Hematopoietic multipotent progenitor cell treated with erythropoietin and hydrocortisone succinate and interleukin-3 and kit ligand, for 17 days (in vitro differentiated cells): ENCODE measurements around the gene TBC1D19.
A peak's percentile ranks its signal among the peaks of the same experiment; 100 is the strongest.
"Not testable (repeated sequence)": the region's sequence is repeated elsewhere in the genome, so short reads cannot be mapped to it uniquely, and the experiment has no call there.

ENCODE experiments used
- DNase-seq: peaks from one replicate; pipeline ENCODE4 v3.0.0-alpha.2; 2015; ENCODE audit warnings: low spot score

Gene TBC1D19, protein sequence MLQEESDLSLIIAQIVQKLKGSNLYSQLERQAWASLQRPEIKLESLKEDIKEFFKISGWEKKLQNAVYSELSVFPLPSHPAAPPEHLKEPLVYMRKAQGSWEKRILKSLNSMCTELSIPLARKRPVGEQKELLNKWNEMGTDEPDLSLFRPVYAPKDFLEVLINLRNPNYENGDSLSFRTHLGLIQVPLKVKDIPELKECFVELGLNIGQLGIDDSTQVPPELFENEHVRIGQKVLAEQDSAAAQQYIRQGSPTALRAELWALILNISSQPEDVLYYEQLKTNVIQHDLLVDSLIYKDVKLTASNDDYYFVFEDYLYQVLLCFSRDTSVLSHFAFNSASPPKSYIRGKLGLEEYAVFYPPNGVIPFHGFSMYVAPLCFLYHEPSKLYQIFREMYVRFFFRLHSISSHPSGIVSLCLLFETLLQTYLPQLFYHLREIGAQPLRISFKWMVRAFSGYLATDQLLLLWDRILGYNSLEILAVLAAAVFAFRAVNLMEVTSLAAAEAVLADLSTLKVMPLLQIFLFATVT

DNA sequence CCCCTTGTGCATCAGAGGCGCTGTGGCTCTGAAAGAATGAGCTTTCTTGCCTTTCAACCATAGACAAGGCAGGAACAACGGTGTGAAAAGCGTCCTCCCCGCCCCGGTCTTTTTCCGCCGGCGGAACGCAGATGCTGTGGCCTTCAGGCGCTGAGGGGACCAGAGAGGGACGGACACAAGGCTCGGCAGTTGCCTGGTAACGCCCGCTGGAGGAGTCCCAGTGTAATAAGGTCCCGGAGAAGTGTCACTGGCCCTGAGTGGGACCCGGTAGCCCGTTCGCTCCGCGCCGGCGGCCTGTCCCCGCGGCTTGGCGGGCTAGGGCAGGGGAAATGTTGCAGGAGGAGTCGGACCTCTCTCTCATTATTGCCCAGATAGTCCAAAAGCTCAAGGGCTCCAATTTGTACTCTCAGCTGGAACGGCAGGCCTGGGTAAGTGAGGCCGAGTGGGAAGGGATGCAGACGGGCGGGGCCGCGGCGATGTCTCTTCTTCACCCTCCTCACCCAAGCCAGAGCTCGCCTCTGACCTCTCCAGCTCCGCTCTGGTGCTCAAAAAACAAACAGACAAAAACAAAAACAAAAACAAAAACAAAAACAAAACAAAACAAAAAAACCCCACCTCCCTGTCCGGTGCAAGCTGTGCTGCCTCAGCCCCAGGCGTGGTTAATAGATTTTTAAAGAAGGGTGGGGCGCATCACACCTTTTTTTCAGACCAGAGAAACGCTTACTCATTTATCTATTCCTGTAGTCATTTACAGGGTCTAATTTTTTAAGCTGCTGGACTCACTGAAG lies at the start of gene TBC1D19:
TSS of gene TBC1D19 (plus strand) at position 220 of the 788 bp plus-strand sequence. CDS start at position 330, 110 bp downstream.
- DNase-seq, result peak; percentile 9

DNA sequence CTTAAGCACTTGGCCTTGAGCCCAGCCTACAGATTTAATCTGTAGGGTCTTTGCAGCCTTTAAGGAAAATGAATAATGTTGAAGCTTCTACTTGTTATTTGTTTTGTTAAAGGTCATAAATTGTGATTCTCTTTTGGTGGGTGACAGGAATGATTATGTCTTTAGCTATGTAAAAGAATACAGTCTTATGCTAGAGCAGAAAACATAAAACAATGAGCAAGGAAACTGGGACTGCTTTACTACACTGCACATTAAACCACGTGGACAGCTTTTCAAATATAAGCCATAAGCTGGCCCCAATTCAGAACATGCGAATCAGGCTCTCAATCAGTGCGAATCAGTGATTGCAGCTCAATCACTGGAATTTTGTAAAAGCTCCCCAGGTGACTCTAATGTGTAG lies 40.9 kb upstream of the TBC1D19 start:
- DNase-seq, result no peak

DNA sequence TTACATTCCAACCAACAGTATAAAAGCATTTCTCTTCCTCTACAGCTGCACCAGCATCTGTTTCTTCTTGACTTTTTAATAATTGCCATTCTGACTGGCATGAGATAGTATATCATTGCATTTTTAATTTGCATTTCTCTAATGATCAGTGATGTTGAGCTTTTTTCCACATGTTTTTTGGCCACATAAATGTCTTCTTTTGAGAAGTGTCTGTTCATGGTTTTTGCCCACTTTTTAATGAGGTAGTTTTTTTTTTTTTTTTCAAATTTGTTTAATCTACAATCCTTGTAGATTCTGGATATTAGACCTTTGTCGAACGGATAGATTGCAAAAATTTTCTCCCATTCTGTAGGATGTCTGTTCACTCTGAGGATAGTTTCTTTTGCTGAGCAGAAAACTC lies 39.5 kb upstream of the TBC1D19 start:
- DNase-seq, result no peak

DNA sequence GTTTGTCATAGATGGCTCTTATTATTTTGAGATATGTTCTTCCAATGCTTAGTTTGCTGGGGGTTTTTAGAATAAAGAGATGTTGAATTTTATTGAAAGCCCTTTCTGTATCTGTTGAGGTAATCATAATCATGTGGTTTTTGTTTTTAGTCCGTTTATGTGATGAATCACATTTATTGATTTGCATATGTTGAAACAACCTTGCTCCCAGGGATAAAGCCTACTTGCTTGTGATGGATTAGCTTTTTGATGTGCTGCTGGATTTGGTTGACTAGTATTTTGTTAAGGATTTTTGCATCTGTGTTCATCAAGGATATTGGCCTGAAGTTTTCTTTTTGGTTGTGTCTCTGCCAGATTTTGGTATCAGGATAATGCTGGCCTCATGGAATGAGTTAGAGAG lies 35.5 kb upstream of the TBC1D19 start:
- not testable (repeated sequence) for DNase-seq

DNA sequence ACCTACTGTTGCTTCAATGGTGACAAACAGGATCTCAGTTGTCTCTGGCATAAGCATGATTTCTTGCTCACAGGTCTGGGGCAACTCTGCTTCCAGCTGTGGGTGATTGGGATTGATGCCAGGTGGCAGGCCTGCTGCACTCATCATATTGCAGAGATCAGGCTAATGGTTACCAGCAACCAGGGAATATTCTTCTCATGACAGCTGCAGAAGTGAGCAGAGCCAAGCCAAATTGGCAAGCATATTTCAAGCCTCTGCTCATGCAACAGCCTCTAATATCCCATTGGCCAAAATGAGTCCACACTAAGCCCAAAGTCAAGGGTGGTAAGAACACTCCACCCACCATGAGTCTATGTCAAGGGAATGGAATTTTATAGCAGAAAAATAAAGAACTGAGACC lies 26.7 kb upstream of the TBC1D19 start:
- no peak for DNase-seq

DNA sequence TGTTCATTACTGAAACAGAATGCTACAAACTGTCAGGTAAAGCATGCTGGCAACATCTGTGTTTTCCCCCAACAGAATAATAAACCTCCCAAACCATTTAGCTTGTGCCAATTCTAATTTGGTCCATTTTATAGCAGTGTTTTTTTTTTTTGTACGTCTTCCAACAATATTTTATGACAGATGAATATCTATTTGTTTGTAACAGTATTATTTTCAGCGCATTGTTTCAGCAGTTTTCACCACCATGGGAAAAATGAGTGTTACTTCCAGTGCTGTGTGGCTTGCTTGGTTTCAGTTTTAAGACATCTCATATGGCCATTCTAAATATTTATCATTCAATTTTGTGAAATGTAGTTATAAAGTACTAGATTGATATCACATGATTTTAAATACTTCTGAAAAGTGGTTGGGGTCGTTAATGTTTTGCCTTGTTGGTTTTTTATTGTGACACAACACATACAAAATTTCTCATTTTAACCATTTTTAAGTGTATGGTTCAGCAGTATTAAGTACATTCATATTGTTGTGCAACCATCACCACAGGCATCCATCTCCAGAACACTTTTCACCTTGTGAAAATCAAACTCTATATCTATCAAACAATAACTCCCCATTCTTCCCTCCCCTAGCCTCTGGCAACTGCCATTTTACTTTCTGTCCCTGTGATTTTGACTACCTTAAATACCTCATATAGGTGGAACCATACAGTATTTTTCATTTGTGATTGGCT lies 25.6 kb upstream of the TBC1D19 start:
- DNase-seq, result no peak

DNA sequence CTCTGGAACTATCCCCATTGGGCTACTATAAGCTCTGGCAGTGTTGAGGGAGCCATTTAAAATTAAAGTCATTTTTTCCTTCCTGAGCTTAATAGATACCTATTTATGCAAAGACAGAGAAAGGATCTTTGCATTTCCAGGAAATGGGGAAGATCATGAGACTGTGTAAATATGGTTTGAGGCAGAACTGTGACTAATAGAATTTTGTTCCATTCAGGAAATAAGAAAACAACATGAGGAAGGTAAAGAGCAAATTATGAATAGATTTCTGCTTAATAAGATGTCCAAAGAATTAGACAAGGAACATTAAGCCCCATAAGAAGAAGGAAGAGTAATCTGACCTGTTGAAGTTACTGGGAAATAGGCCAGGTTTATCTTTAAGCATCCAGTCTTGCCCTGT lies 17.8 kb upstream of the TBC1D19 start:
- no peak for DNase-seq

DNA sequence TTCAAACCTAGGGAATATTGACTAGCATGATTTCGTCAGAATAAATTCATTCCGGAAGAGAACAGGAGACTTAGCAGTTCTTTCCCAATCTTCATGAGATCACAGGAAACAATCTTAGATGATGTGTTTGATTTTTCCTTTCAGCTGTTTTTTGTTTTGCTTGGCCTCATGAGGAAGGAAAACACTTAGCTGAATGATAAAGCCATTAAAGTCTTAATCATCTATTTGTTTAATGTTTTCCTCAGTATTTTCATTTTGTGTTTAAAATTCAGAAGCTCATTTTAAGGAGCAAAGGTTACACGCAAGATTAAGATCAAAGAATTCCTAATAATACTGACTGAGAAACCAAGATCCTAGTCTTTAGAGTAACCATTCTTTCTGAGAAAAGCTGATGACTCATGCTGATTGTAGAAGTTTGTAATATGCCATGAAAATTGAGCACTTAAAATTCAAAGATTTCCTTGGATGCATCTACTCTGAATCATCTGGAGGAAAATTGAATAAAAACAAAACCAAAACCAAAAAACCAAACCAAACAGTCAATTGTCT lies 15.4 kb upstream of the TBC1D19 start:
- no peak for DNase-seq

DNA sequence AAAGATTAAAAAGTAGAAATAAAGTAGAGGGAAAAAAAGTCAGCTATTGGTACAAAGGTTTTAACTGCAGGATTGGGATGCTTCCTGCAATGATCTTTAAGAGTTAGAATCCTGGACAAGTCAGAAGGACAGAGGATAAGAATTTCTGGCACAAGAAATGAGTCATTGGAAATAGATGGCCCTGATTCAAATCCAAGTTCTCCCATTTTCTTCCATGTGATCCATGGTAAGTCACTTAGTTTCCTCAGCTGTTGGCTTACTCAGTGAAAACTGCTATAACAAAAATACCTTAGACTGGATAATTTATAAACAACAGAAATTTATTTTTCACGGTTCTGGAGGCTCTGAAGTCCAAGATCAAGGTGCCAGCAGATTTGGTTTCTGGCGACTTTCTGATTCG lies 13.3 kb upstream of the TBC1D19 start:
- no peak for DNase-seq

DNA sequence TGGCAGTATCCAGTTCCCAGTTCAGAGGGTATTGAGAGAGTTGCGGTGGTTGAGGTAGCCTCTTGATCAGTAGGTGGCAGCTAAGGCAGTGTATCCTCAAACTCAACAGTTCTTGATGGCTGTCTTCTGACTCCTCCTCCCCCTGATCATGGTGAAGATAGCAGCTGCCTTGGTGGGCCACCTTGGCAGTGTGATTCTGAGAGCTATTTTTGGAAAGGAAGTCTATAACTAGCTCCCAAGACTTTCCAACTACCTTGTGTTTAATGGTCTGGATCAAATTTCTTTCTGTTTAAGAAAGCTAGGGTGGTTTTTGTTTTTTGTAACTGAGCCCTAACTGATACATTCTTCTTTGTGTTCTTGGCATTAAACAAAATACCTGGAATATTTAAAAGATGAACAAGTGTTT lies 10.5 kb upstream of the TBC1D19 start:
- DNase-seq, result no peak

DNA sequence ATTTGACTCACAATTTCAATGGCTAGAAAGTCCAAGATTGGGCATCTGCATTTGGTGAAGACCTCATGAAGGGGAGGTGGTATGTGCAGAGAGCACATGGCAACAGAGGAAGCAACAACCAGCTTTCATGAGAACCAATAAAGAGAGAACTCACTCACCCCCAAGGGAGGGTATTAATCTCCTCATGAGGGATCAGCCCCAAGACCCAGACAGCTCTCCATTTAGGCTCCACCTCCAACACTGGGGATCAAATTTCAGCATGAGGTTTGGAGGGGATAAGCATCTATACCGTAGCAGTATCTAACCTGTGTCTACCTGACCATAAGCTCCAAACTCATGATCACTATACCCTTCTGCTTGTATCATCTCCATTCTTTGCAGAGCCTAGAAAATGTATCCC lies 9.3 kb upstream of the TBC1D19 start:
- no peak for DNase-seq

DNA sequence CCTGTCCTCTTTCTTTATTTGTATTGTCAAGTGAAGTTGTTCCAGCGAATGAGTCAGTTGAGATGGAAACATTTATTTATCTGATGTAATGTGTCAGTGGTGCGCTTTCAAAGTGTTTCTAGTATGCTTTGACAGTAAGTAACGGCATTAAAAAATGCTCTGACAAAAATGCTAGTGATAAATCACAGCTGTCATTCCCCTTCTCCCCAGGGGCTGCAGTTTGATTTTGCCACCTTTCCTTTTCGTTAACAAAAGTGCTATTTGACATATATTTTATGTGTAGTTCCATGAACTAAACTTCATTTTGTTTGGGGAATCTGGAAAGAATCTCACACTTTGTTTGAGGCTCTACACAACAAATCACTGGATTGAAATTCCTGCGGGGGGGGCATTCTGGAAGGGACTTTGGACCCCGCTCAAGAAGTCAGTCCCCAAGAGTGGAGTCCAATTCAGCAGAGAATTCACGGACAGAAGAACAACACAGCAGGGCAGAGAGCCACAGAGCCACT lies 7.6 kb upstream of the TBC1D19 start:
- DNase-seq, result no peak

DNA sequence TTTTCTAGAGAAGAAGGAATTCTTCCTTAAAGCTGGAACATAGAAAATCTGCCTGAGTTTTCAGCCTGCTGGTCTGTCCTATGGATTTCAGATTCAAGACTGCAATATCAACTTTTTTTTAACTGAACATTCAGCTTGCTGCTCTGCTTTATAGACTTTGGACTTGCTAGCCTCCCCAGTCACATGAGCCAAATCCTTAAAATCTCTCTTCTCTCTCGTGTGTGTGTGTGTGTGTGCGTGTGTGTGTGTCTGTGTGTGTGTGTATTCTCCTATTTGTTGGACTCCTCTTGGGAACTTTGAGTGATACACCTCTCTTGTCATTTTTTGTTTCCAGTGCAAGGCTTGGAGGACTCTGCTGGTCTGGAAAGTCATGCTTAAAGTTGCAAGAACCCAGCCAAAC lies 6.8 kb upstream of the TBC1D19 start:
- DNase-seq, result no peak

DNA sequence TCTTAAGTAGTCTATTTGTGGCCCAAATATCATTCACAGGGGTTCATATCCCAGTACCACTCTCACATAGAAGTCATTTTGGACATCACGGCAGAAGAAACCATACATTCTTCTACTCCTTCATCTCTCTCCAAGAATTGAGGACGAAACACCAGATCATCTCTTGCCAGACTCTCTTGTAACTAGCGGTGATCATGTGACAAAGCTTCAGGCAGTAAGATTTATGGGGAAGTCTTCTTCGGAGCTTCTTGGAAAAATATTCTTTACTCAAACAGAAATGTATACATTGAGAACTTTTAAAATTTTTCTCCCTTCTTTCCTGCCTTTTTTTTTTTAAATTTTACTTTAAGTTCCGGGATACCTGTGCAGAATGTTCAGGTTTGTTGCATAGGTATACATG lies 4.7 kb upstream of the TBC1D19 start:
- no peak for DNase-seq

DNA sequence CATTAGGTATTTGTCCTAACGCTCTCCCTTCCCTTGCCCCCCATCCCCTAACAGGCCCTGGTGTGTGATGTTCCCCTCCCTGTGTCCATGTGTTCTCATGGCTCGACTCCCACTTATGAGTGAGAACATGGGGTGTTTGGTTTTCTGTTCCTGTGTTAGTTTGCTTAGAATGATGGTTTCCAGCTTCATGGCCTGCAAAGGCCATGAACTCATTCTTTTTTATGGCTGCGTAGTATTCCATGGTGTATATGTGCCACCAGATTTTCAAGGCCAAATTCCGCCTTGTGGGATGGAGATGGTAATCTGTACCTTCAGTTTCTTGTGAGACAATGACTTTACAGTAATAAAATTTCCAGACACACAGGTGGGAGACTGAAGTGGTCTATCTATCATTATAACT lies 2.5 kb upstream of the TBC1D19 start:
- not testable (repeated sequence) for DNase-seq

DNA sequence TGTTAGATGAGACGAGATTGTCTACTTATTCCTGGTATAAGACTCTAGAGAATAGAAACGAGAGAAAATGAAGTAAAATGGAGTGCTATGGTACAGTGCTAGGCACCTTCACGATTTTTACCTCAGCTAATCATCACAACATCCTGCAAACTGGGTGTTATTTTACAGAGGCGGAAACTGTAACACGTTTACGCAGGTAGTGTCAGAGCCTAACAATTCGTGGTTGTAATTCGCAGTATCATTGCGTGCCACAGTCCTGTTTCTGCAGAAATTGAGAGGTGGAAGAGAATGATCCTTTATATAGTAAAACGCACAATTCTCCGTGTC lies 383 bp upstream of the TBC1D19 start:
- no peak for DNase-seq

DNA sequence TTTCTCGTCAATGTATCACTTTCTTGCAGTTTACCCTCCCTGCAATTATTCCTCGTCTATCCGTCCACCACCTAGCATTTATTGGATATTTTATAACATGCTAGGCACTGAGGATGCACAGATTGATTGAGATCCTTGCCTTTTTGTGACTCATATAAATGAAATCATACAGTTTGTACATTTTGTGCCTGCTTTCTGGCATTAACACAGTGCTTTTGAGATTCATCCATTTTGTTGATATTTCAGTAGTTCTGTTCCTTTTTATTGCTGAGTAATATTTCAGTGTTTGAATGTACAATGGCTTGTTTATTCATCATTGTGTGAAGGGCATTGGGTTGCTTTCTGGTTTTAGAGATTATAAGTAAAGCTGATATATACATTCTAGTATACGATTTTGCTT lies 841 bp downstream of the TBC1D19 start:
- DNase-seq, result no peak

DNA sequence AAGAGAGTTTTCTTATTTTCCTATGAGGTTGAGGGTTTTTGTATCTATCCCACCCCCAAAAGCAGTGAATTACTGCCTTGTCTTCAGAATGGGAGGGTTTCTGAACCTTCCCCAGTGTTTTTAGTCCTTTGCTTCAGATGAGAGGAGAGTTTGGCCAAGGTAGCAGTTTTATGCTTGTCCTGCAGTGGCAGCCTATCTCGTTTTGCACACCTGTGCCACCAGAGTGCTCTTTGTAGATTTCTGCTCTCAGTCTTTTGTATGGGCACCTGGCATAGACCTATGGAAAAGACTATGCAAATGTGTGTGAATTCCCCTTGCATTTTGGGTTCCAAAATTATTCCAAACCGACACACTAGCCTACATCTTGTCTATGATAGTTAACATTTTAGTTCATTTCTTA lies 5.8 kb downstream of the TBC1D19 start:
- DNase-seq, result no peak

DNA sequence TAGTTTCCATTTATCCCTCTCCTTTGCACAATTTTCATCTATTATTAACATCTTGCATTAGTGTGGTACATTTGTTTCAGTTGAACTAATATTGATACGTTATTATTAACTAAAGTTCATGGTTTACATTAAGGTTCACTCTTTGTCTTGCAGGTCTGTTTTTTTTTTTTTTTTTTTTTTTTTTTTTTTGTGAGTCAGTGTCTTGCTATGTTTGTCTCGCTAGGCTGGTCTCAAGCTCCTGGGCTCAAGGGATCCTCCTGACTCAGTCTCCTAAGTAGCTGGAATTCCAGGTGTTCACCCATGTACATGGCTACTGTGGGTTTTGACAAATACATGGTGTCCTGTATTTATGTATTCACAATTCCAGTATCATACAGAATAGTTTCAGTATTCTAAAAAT lies 6.8 kb downstream of the TBC1D19 start:
- DNase-seq, result no peak

DNA sequence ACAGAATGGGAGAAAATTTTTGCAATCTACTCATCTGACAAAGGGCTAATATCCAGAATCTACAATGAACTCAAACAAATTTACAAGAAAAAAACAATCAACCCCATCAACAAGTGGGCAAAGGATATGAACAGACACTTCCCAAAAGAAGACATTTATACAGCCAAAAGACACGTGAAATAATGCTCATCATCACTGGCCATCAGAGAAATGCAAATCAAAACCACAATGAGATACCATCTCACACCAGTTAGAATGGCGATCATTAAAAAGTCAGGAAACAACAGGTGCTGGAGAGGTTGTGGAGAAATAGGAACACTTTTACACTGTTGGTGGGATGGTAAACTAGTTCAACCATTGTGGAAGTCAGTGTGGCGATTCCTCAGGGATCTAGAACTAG lies 9.7 kb downstream of the TBC1D19 start:
- DNase-seq, result not testable (repeated sequence)

DNA sequence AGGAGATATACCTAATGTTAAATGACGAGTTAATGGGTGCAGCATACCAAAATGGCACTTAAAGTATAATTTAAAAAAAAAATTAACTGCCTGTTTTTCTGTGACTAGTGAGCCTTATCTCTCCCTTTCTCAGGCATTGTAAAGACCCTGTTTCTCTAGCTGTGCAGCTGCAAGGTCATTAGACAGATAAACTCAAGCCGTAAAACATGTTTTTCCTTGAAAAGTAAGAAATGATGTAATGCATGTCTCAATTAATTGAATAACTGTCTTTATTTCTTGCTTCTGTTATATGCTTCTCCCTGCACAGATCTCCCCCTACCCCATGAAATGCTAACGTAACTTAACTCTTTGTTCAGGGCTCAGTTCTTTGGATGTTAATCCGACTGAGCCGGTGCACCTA lies 10.5 kb downstream of the TBC1D19 start:
- DNase-seq, result no peak

DNA sequence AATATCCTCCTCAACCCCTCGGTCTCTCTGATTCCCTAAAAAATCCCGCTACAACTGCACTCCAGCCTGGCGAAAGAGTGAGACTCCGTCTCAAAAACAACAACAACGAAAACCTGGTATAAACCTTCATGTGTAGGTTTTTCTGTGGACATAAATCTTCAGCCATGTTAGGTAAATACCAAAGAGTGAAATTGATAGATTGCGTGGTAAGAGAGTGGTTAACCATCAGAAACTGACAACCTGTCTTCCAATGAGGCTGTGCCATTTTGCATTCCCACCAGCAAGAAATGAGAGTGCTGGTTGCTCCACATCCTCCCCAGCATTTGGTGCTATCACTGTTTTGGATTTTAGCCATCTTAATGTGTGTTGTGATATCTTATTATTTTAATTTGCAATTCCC lies 10.9 kb downstream of the TBC1D19 start:
- DNase-seq, result no peak
